H9 (cell line): ENCODE data around the gene FCSK. TPM values are rescaled to one million over a fixed set of nuclear protein-coding genes. Genes with fewer than 3 reads are reported as not detected.

Experiments
- DNase-seq: peaks from one replicate; pipeline ENCODE4 v3.0.0-alpha.2; 2017
- H2AFZ ChIP-seq: one replicate; pipeline ENCODE4 v1.6.1; 2013; ENCODE audit warnings: mild to moderate bottlenecking, low read length, control low read depth, moderate library complexity
- H2AK5ac ChIP-seq: 2 replicates; pipeline ENCODE4 v1.6.1; 2013; ENCODE audit warnings: low read length, control low read depth, mixed read lengths; ENCODE audit not compliant: insufficient read length
- H2BK120ac ChIP-seq: one replicate; pipeline ENCODE4 v1.6.1; 2013; ENCODE audit warnings: low read depth, mild to moderate bottlenecking, low read length, control low read depth, inconsistent platforms; ENCODE audit not compliant: poor library complexity, severe bottlenecking
- H2BK12ac ChIP-seq: 2 replicates; pipeline ENCODE4 v1.6.1; 2013; ENCODE audit warnings: low read length, control low read depth, mixed read lengths, low read depth; ENCODE audit not compliant: insufficient read length
- H2BK15ac ChIP-seq: 2 replicates; pipeline ENCODE4 v1.6.1; 2013; ENCODE audit warnings: low read depth, low read length, control low read depth
- H2BK20ac ChIP-seq: one replicate; pipeline ENCODE4 v1.6.1; 2013; ENCODE audit warnings: low read depth, mild to moderate bottlenecking, low read length, control low read depth, inconsistent platforms; ENCODE audit not compliant: poor library complexity, severe bottlenecking
- H2BK5ac ChIP-seq: 2 replicates; pipeline ENCODE4 v1.6.1; 2013; ENCODE audit warnings: low read length, control low read depth, mixed read lengths; ENCODE audit not compliant: insufficient read length
- H3K14ac ChIP-seq: 2 replicates; pipeline ENCODE4 v1.6.1; 2013; ENCODE audit warnings: low read length, control low read depth; ENCODE audit not compliant: insufficient read depth
- H3K18ac ChIP-seq: 2 replicates; pipeline ENCODE4 v1.6.1; 2013; ENCODE audit warnings: low read depth, mild to moderate bottlenecking, mixed read lengths, low read length, control low read depth; ENCODE audit not compliant: insufficient read length
- H3K23ac ChIP-seq: 2 replicates; pipeline ENCODE4 v1.6.1; 2013; ENCODE audit warnings: low read length, control low read depth, mixed read lengths, low read depth; ENCODE audit not compliant: insufficient read length
- H3K23me2 ChIP-seq: 2 replicates; pipeline ENCODE4 v1.6.1; 2013; ENCODE audit warnings: low read depth, mild to moderate bottlenecking, mixed read lengths, low read length, control low read depth; ENCODE audit not compliant: insufficient read length, poor library complexity, severe bottlenecking
- H3K27ac ChIP-seq: 2 replicates; pipeline ENCODE4 v1.5.1; 2013; ENCODE audit warnings: low read length, control low read depth, mixed read lengths, low read depth; ENCODE audit not compliant: insufficient read length
- H3K27me3 ChIP-seq: 2 replicates; pipeline ENCODE4 v1.6.1; 2013; ENCODE audit warnings: low read length, control low read depth, inconsistent platforms; ENCODE audit not compliant: insufficient read depth
- H3K4ac ChIP-seq: 2 replicates; pipeline ENCODE4 v1.6.1; 2013; ENCODE audit warnings: low read depth, mild to moderate bottlenecking, control low read depth, inconsistent platforms, low read length, moderate library complexity
- H3K4me1 ChIP-seq: 2 replicates; pipeline ENCODE4 v1.6.1; 2013; ENCODE audit warnings: low read length, control low read depth, inconsistent platforms; ENCODE audit not compliant: insufficient read depth
- H3K4me2 ChIP-seq: 2 replicates; pipeline ENCODE4 v1.6.1; 2013; ENCODE audit warnings: low read length, control low read depth, mixed read lengths; ENCODE audit not compliant: insufficient read length, insufficient read depth
- H3K56ac ChIP-seq: 2 replicates; pipeline ENCODE4 v1.6.1; 2013; ENCODE audit warnings: low read depth, mild to moderate bottlenecking, mixed read lengths, low read length, control low read depth; ENCODE audit not compliant: insufficient read length
- H3K79me1 ChIP-seq: 2 replicates; pipeline ENCODE4 v1.6.1; 2013; ENCODE audit warnings: low read depth, mild to moderate bottlenecking, moderate library complexity, low read length, control low read depth, inconsistent platforms; ENCODE audit not compliant: insufficient read depth, poor library complexity, severe bottlenecking
- H3K79me2 ChIP-seq: 2 replicates; pipeline ENCODE4 v1.6.1; 2013; ENCODE audit warnings: low read length, control low read depth, inconsistent platforms; ENCODE audit not compliant: insufficient read depth
- H3K9ac ChIP-seq: 2 replicates; pipeline ENCODE4 v1.6.1; 2013; ENCODE audit warnings: low read length, control low read depth, mixed read lengths; ENCODE audit not compliant: insufficient read length; ENCODE audit errors: extremely low read depth
- H3K9me3 ChIP-seq: one replicate; pipeline ENCODE4 v1.6.1; 2013; ENCODE audit warnings: low read depth, low read length, inconsistent platforms; ENCODE audit not compliant: control insufficient read depth
- H3T11ph ChIP-seq: one replicate; pipeline ENCODE4 v1.6.1; 2013; ENCODE audit warnings: mild to moderate bottlenecking, low read length, control low read depth, inconsistent platforms
- H4K20me1 ChIP-seq: one replicate; pipeline ENCODE4 v1.6.1; 2013; ENCODE audit not compliant: control insufficient read depth, insufficient read length, insufficient read depth
- H4K5ac ChIP-seq: 2 replicates; pipeline ENCODE4 v1.6.1; 2013; ENCODE audit warnings: low read depth, mild to moderate bottlenecking, mixed read lengths, low read length, control low read depth; ENCODE audit not compliant: insufficient read length
- H4K8ac ChIP-seq: replicated peaks from 2 replicates; pipeline ENCODE4 v1.6.1; 2013; ENCODE audit warnings: low read length, control low read depth, mixed read lengths, low read depth; ENCODE audit not compliant: insufficient read length
- H4K91ac ChIP-seq: 2 replicates; pipeline ENCODE4 v1.6.1; 2013; ENCODE audit warnings: low read depth, mild to moderate bottlenecking, moderate library complexity, mixed read lengths, low read length, control low read depth; ENCODE audit not compliant: insufficient read length
- H3K27ac Mint-ChIP-seq, 3 experiments: 2 replicates in 2 of 3; 3 replicates in 1 of 3; pipeline ENCODE4 v1.8.0; 2020 to 2021; ENCODE audit warnings: mixed read lengths in 3 of 3, mild to moderate bottlenecking in 1 of 3, moderate library complexity in 1 of 3
- H3K27me3 Mint-ChIP-seq: 2 replicates; pipeline ENCODE4 v1.8.0; 2021; ENCODE audit warnings: low read depth, mild to moderate bottlenecking, moderate library complexity, mixed read lengths
- H3K36me3 Mint-ChIP-seq, 3 experiments: 2 replicates in 2 of 3; 3 replicates in 1 of 3; pipeline ENCODE4 v1.8.0; 2020 to 2021; ENCODE audit warnings: low read depth in 3 of 3, mixed read lengths in 3 of 3; ENCODE audit not compliant: insufficient read depth in 1 of 3
- H3K4me1 Mint-ChIP-seq, 2 experiments: 2 replicates each; pipeline ENCODE4 v1.8.0; 2020; ENCODE audit warnings: mixed read lengths in 2 of 2
- H3K4me3 Mint-ChIP-seq, 2 experiments: 2 replicates in 1 of 2; 3 replicates in 1 of 2; pipeline ENCODE4 v1.8.0; 2020 to 2021; ENCODE audit warnings: mild to moderate bottlenecking in 2 of 2, mixed read lengths in 2 of 2, moderate library complexity in 1 of 2
- H3K9me3 Mint-ChIP-seq, 2 experiments: 2 replicates in 1 of 2; 3 replicates in 1 of 2; pipeline ENCODE4 v1.8.0; 2020; ENCODE audit warnings: mild to moderate bottlenecking in 2 of 2, mixed read lengths in 2 of 2, moderate library complexity in 1 of 2
- CTCF ChIP-seq: fragments of 200-600 bp; sonication (generic); conservative IDR thresholded peaks from 3 replicates; pipeline ENCODE4 v1.8.0; 2021; ENCODE audit warnings: antibody characterized with exemption, mild to moderate bottlenecking
- WGBS: extraction: QIAGEN DNeasy Blood & Tissue Kit; methylation state at CpG from one replicate; pipeline ENCODE4 v1.1.7; 2013; ENCODE audit warnings: missing lambda C conversion rate, low lambda C conversion rate, mixed read lengths; ENCODE audit not compliant: insufficient read length; ENCODE audit errors: extremely low coverage; 5-methylcytosine and 5-hydroxymethylcytosine counted together
- total RNA-seq: library from RNA; stranded (reverse); gene quantifications from 2 replicates; pipeline ENCODE4 v1.2.1, GENCODE V29; 2021

Gene FCSK
- total RNA-seq, 1 experiment from 2014 or later: 6.5 TPM

DNA sequence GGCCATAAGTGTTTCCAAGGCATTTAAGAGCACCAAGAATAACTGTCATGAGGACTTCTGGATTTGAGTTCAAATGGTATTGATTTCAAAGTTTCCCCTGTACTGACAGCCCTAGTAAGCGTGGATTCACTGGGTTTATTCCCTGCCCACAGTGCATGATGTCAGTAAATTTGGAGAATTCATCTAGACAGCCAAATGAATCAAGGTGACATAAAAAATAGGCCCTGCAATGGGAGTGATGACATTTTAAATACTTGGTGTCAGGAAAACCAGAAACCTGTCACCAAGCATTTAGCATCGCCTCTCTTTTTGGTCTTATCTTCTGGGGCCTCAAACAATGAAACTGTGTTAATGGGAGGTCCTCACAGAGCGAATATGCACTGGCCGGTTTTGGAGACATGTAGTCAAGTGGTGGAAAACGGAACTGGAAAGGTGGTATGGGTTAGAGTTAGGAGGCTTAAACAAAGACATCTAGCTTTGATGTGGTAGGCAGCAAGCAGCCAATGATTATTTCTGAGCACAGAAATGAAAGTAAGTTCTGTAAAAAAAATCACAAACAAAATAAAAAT is 39.9 kb downstream of the FCSK start:
- no peak for DNase-seq
- Mint-ChIP-seq H3K4me3 (no peak overlapping the region), H3K4me1 (no peaks in the 10 kb centered on the region), H3K9me3 (no peaks in the 10 kb centered on the region), H3K27me3 (no peaks in the 10 kb centered on the region), H3K27ac (no peak overlapping the region), H3K36me3 (peaks cover 0 to 52% (median 43%) of the 10 kb centered on the region in 3 experiments; a peak in 6 of 7 replicates)
- no peak overlapping the region for H3K9ac ChIP-seq
- WGBS: no CpG with 5 or more reads among the region's 5 CpGs
- H2BK120ac ChIP-seq: no peak overlapping the region
- no peaks in the 10 kb centered on the region for H3K79me1 ChIP-seq
- no peak overlapping the region for H4K8ac ChIP-seq
- H3K4me1 ChIP-seq: no peaks in the 10 kb centered on the region
- H3K18ac ChIP-seq: no peak overlapping the region
- no peak overlapping the region for H3T11ph ChIP-seq
- H2BK5ac ChIP-seq: no peak overlapping the region
- no peaks in the 10 kb centered on the region for H3K9me3 ChIP-seq
- H3K14ac ChIP-seq: no peak overlapping the region
- no peak overlapping the region for H2AFZ ChIP-seq
- H3K23me2 ChIP-seq: no peaks in the 10 kb centered on the region
- no peak overlapping the region for H3K56ac ChIP-seq
- H4K91ac ChIP-seq: no peak overlapping the region
- H3K27me3 ChIP-seq: no peaks in the 10 kb centered on the region
- no peaks in the 10 kb centered on the region for H4K20me1 ChIP-seq
- H3K79me2 ChIP-seq: no peaks in the 10 kb centered on the region
- no peak overlapping the region for H2BK20ac ChIP-seq
- H3K23ac ChIP-seq: no peak overlapping the region
- no peak for TF ChIP-seq CTCF
- H4K5ac ChIP-seq: no peak overlapping the region
- no peak overlapping the region for H2AK5ac ChIP-seq
- H2BK15ac ChIP-seq: no peak overlapping the region
- H2BK12ac ChIP-seq: no peak overlapping the region
- H3K27ac ChIP-seq: no peak overlapping the region
- H3K4me2 ChIP-seq: no peak overlapping the region
- no peak overlapping the region for H3K4ac ChIP-seq
